Fibroblast of mammary gland (primary cell): ENCODE results near the gene TSPAN5.

Source experiments
- DNase-seq: peaks from one replicate; pipeline ENCODE4 v3.0.0-alpha.2; 2010; ENCODE audit warnings: low read depth
- H3K4me3 ChIP-seq: 2 replicates; pipeline ENCODE4 v1.5.1; 2011; ENCODE audit warnings: low read depth, mild to moderate bottlenecking, low read length, moderate library complexity; ENCODE audit not compliant: control insufficient read depth
- TF ChIP-seq, protein P1 (sequence below): conservative IDR thresholded peaks from 2 replicates; pipeline ENCODE4 v1.5.1; 2011; ENCODE audit warnings: low read depth, low read length, inconsistent platforms; ENCODE audit not compliant: control insufficient read depth, insufficient read depth

The TSPAN5 gene

DNA sequence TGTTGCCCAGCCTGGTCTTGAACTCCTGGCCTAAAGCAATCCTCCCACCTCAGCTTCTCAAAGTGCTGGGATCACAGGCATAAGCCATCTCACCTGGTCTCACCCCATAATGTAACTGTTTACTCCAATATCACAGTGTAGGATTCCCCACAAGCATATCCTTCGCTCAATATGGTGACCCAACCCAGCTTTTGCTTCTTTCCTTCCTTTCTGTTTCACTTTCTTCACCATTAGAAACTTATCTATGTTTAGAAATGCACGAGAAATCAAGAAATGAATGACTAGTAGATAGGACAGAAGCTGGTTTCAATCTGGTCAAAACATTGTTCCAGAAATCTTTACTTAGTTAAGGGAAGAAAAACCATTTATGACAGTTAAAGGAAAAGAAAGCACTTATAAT lies 18.9 kb downstream of the TSPAN5 start:
- H3K4me3 ChIP-seq = no peak overlapping the region
- TF ChIP-seq, protein P1, sequence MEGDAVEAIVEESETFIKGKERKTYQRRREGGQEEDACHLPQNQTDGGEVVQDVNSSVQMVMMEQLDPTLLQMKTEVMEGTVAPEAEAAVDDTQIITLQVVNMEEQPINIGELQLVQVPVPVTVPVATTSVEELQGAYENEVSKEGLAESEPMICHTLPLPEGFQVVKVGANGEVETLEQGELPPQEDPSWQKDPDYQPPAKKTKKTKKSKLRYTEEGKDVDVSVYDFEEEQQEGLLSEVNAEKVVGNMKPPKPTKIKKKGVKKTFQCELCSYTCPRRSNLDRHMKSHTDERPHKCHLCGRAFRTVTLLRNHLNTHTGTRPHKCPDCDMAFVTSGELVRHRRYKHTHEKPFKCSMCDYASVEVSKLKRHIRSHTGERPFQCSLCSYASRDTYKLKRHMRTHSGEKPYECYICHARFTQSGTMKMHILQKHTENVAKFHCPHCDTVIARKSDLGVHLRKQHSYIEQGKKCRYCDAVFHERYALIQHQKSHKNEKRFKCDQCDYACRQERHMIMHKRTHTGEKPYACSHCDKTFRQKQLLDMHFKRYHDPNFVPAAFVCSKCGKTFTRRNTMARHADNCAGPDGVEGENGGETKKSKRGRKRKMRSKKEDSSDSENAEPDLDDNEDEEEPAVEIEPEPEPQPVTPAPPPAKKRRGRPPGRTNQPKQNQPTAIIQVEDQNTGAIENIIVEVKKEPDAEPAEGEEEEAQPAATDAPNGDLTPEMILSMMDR = no peak
- DNase-seq = no peak

DNA sequence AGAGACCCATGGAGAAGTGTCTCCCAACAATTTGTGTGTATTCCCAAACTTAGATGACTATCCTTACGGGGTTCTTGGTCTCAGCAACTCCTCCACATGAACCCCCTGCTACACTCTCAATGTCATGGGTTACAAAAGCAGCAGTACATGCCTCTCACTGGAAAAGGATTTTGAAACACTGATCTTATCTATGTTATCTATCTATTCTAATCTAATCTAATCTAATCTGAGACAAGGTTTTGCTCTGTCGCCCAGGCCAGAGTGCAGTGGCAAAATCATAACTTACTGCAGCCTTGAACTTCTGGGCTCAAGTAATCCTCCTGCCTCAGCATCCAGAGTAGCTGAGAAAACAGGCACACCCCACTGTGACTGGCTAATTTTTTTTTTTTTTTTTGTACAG lies 19.3 kb downstream of the TSPAN5 start:
- TF ChIP-seq, protein P1 = no peak
- no peak for DNase-seq
- H3K4me3 ChIP-seq = no peak overlapping the region

DNA sequence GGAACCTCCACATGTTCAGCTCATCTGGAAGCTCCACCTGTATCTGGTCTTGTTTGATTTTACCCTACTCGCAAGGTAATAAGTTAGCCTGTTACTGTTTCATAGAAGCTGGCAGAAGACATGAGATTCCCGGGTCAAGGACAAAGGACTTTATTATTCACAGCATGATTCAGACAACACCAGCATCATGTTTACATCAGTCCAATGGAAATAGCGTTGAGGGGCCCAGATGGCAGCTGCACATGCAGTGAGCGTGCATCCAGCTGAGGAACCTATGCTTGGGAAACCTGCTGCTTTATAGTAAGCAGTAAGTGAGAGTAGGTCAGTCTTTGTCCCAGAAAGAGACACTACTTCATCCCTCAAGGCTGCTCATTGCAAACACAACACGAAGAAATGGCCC lies 19.8 kb downstream of the TSPAN5 start:
- DNase-seq = peak; percentile 75

DNA sequence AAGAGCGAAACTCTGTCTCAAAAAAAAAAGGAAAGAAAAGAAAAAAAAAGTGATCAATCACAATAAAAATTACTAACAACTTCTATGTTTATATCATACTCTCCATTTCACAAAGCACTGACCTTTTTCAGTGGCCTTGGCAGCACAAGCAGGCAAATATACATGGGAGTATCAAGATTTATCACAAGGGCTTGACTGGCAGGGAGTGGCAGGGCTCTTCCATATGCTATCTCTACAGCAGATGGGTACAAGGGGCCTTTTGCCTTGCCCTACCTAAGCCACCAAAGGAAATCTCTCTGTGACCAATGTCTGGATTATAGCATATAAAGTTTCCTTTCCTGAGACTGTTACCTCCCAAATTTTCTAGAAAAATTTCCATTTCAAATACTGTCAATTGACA lies 24.4 kb downstream of the TSPAN5 start:
- no peak for DNase-seq
- TF ChIP-seq, protein P1 = no peak
- no peak overlapping the region for H3K4me3 ChIP-seq

More for the DNA sequence above, 19.8 kb downstream of the TSPAN5 start:
- TF ChIP-seq, protein P1 = no peak
- H3K4me3 ChIP-seq = no peak overlapping the region

DNA sequence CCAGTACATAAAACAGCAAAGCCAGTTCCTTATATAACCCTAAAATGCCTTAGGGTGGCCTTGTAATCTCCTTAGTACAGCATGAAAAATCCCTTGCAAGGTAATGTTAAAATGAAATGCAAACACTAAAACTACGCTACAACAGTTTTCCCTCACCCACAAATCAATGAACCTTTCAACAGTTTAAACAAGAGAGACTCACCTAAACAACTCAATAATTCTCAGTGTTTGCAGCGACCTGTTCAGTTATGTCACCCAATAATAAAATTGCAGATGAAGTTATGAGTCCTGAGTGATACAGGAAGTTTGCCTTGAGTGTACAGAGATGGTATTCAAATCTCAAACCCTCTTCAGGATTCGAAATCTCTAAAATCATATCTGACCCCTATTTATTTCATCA lies 25.3 kb downstream of the TSPAN5 start:
- TF ChIP-seq, protein P1 = no peak
- DNase-seq = no peak
- no peak overlapping the region for H3K4me3 ChIP-seq

DNA sequence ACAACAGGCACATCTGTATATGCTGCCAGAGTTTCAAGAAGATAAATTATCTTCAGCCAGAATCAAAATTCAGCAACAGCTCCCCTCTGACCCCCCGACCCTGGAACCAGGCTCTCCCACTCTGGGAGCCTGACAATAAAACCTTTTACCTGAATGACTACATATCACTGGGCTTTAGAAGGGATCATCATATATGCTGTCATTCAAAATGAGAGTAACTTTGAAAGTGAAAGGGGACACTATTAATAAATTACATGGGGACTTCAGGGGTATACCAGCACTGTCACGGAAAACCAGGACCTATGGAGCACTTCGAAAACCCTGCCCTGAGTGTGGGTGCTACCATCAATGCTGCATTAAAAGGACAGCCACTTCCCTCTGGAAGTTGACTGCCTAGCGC lies 26.2 kb downstream of the TSPAN5 start:
- no peak overlapping the region for H3K4me3 ChIP-seq
- TF ChIP-seq, protein P1 = no peak
- DNase-seq = no peak

DNA sequence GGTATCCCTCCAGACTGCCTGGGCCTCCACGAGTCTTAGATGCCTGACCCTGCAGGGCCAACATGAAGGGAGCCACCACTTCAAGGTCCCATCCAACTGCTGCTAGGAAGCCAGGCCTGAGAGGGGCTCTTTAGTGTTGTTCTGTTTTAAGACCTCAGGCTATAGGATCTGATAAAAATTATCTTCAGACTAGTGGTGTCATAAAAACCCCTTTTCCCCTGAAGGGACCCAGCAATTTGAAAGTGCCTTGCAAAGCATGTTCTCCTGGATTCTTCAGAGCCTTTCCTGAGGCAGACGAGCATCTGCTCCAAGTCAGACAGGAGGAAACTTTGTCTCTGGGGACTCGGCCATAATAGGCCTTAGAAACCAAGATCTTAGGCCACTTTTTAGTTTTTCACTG lies 26.9 kb downstream of the TSPAN5 start:
- no peak overlapping the region for H3K4me3 ChIP-seq
- no peak for DNase-seq
- TF ChIP-seq, protein P1 = no peak
